HG03196 (cell line): ENCODE data around the gene C4orf51.

Experiments
- ATAC-seq: cut with Tn5 transposase; IDR thresholded peaks from one replicate; pipeline ENCODE4 v1.9.1; 2021; ENCODE audit not compliant: unreplicated experiment

C4orf51 gene

GRCh38 chr4:145709336-145709735, 29.4 kb downstream of the C4orf51 start:
- ATAC-seq, result no peak

- ATAC-seq, result peak; percentile 67
Observed at GRCh38 chr4:145709843-145710242, 29.9 kb downstream of the C4orf51 start.

GRCh38 chr4:145716200-145716599, 36.3 kb downstream of the C4orf51 start:
- no peak for ATAC-seq

GRCh38 chr4:145716661-145717200, 36.8 kb downstream of the C4orf51 start:
- no peak for ATAC-seq

GRCh38 chr4:145719752-145720624, 40.0 kb downstream of the C4orf51 start:
- ATAC-seq, result peak; percentile 71

GRCh38 chr4:145720656-145721055, 40.7 kb downstream of the C4orf51 start:
- peak; percentile 14 for ATAC-seq

GRCh38 chr4:145722561-145722960, 42.6 kb downstream of the C4orf51 start:
- ATAC-seq, result no peak

- no peak for ATAC-seq
Observed at GRCh38 chr4:145723336-145723735, 43.4 kb downstream of the C4orf51 start.

- ATAC-seq, result no peak
Observed at GRCh38 chr4:145730026-145730425, 50.1 kb downstream of the C4orf51 start.

- ATAC-seq, result no peak
Observed at GRCh38 chr4:145731028-145731427, 51.1 kb downstream of the C4orf51 start.

GRCh38 chr4:145732001-145732815, 52.3 kb downstream of the C4orf51 start:
- ATAC-seq, result no peak

- ATAC-seq, result peak; percentile 83
Observed at GRCh38 chr4:145732895-145733880, 53.2 kb downstream of the C4orf51 start.

- no peak for ATAC-seq
Observed at GRCh38 chr4:145734031-145734430, 54.1 kb downstream of the C4orf51 start.

- ATAC-seq, result no peak
Observed at GRCh38 chr4:145734576-145735346, 54.8 kb downstream of the C4orf51 start.

GRCh38 chr4:145735347-145735675, 55.4 kb downstream of the C4orf51 start:
- no peak for ATAC-seq

- no peak for ATAC-seq
Observed at GRCh38 chr4:145735827-145736226, 55.9 kb downstream of the C4orf51 start.

- ATAC-seq, result no peak
Observed at GRCh38 chr4:145736241-145736831, 56.4 kb downstream of the C4orf51 start.

- no peak for ATAC-seq
Observed at GRCh38 chr4:145739845-145740244, 59.9 kb downstream of the C4orf51 start.

GRCh38 chr4:145740806-145741205, 60.9 kb downstream of the C4orf51 start:
- no peak for ATAC-seq
